ENCODE results near the gene IGFBP2. TPM values are rescaled to one million over a fixed set of nuclear protein-coding genes. Genes with fewer than 3 reads are reported as not detected.

Gene IGFBP2
- total RNA-seq, result 541 and 588 TPM in 2 replicates

GRCh38 chr2:216632952-216633615, at the start of gene IGFBP2:
Gene IGFBP2 (plus strand): TSS chr2:216633420. CDS start chr2:216633524, 104 bp downstream.

GRCh38 chr2:216695401-216695821, 62.2 kb downstream of the IGFBP2 start, which contains the start of gene IGFBP5:
Gene IGFBP5 (minus strand): TSS chr2:216695549. CDS start chr2:216694775, 774 bp downstream.

Other genes with a start within 250 kb of the IGFBP2 start
- gene SMARCAL1, start 220.9 kb upstream of the IGFBP2 start, total RNA-seq, result 22.0 and 23.7 TPM in 2 replicates
- gene RPL37A, start 134.6 kb upstream of the IGFBP2 start, total RNA-seq, result 646 and 1,179 TPM in 2 replicates
- gene IGFBP5, start 62.1 kb downstream of the IGFBP2 start, total RNA-seq, result 141 and 187 TPM in 2 replicates
- gene TNP1, start 226.6 kb downstream of the IGFBP2 start, total RNA-seq, result not detected in 2 replicates